Caco-2 (cell line): ENCODE results near the gene FLACC1. TPM values are rescaled to one million over a fixed set of nuclear protein-coding genes. Genes with fewer than 3 reads are reported as not detected.

ENCODE experiments used
- BruUV-seq: library from RNA; stranded (reverse); fragments of 400-500 nt; replicated peaks from 2 replicates; lab custom pipeline; 2021; lab: Mats Ljungman, UMichigan
- CTCF ChIA-PET: fragments of 300-600 bp; sonication (Branson Sonifier 250); formaldehyde crosslinking; loops from one replicate; lab custom pipeline; 2022; ENCODE audit warnings: antibody characterized with exemption; lab: Charles Lee
- POLR2A ChIA-PET: fragments of 300-600 bp; sonication (Branson Sonifier 250); formaldehyde crosslinking; loops from one replicate; lab custom pipeline; 2022; ENCODE audit warnings: antibody characterized with exemption; lab: Charles Lee
- DNase-seq, 2 experiments: peaks; one replicate each; pipeline versions ENCODE4 v3.0.0 to v3.0.0-alpha.2; 2020 to 2022
- H3K27me3 ChIP-seq: replicated peaks from 2 replicates; pipeline ENCODE4 v1.6.0; 2011; ENCODE audit warnings: low read length; ENCODE audit not compliant: control insufficient read depth, insufficient read depth
- H3K36me3 ChIP-seq: 2 replicates; pipeline ENCODE4 v1.5.1; 2011; ENCODE audit warnings: low read length; ENCODE audit not compliant: control insufficient read depth, insufficient read depth
- H3K4me1 ChIP-seq: fragments of 250-450 bp; sonication (Bioruptor Pico); 2 replicates; pipeline ENCODE4 v1.5.1; 2020; ENCODE audit warnings: mild to moderate bottlenecking
- H3K4me3 ChIP-seq: 2 replicates; pipeline ENCODE4 v1.5.1; 2011; ENCODE audit warnings: low read depth, mild to moderate bottlenecking, control low read depth, low read length
- H3K9me3 ChIP-seq: fragments of 250-450 bp; sonication (Bioruptor Pico); 2 replicates; pipeline ENCODE4 v1.5.1; 2020; ENCODE audit warnings: mild to moderate bottlenecking, moderate library complexity
- H3K27ac Mint-ChIP-seq: one replicate; pipeline ENCODE4 v1.8.0; 2022; ENCODE audit warnings: mixed read lengths; ENCODE audit not compliant: unreplicated experiment
- H3K27me3 Mint-ChIP-seq: one replicate; pipeline ENCODE4 v1.8.0; 2022; ENCODE audit warnings: mixed read lengths; ENCODE audit not compliant: insufficient read depth, unreplicated experiment
- H3K36me3 Mint-ChIP-seq: one replicate; pipeline ENCODE4 v1.8.0; 2022; ENCODE audit warnings: mild to moderate bottlenecking, mixed read lengths; ENCODE audit not compliant: insufficient read depth, unreplicated experiment
- H3K4me1 Mint-ChIP-seq: one replicate; pipeline ENCODE4 v1.8.0; 2022; ENCODE audit warnings: low read depth, mixed read lengths; ENCODE audit not compliant: unreplicated experiment
- H3K4me3 Mint-ChIP-seq: one replicate; pipeline ENCODE4 v1.8.0; 2022; ENCODE audit warnings: mild to moderate bottlenecking, moderate library complexity, mixed read lengths; ENCODE audit not compliant: unreplicated experiment
- H3K9me3 Mint-ChIP-seq: one replicate; pipeline ENCODE4 v1.8.0; 2022; ENCODE audit warnings: mixed read lengths; ENCODE audit not compliant: unreplicated experiment
- intact Hi-C: fragments of 100-400 bp; cut with micrococcal nuclease; formaldehyde crosslinking; loops from one replicate; pipeline ENCODE4 v1.10.0; 2022; ENCODE audit not compliant: unreplicated experiment
- total RNA-seq: library from RNA; stranded (reverse); gene quantifications from 2 replicates; pipeline ENCODE4 v1.2.3, GENCODE V29; 2022
- TF ChIP-seq, protein P1 (sequence below), 2 experiments: fragments of 200-600 bp in 1 of 2; IDR thresholded peaks; 1 replicate in 1 of 2; 2 replicates in 1 of 2; pipeline versions ENCODE4 v1.5.1 to v1.8.0; 2011 to 2022; ENCODE audit warnings: antibody characterized with exemption in 1 of 2, control low read depth in 1 of 2, inconsistent platforms in 1 of 2, low read depth in 1 of 2, low read length in 1 of 2, mild to moderate bottlenecking in 1 of 2, moderate library complexity in 1 of 2; ENCODE audit not compliant: insufficient read depth in 1 of 2, severe bottlenecking in 1 of 2, unreplicated experiment in 1 of 2

The FLACC1 gene
- total RNA-seq, 1 experiment from 2014 or later: 0.86 TPM

DNA sequence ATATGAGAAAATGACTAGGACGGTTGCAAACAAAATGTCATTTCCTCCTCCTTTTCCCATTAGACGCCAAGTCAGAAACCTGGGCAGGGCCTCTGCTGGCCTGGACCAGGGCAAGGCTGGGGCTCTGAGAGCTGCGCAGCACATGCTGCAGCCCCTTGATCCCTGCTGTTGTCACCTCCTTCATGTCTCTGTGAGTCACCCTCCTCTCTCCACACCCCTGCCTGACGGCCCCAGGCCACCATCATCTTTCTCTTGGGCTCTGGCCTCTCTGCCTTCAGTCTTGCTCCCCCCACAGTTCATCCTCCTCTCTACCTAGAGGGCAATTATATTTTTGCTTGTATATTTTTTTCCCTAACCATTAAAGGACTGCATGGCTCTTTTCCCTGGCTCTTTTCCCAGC, 10.0 kb downstream of the FLACC1 start:
- ChIA-PET POLR2A (no interaction called here), CTCF (no interaction called here)
- BruUV-seq: no TSS peak
- H3K27me3 Mint-ChIP-seq: no peaks in the 10 kb centered on the region
- H3K4me3 Mint-ChIP-seq: no peak overlapping the region
- H3K4me1 ChIP-seq: no peaks in the 10 kb centered on the region
- intact Hi-C loops: no loop called here
- H3K4me3 ChIP-seq: no peak overlapping the region
- TF ChIP-seq, protein P1, sequence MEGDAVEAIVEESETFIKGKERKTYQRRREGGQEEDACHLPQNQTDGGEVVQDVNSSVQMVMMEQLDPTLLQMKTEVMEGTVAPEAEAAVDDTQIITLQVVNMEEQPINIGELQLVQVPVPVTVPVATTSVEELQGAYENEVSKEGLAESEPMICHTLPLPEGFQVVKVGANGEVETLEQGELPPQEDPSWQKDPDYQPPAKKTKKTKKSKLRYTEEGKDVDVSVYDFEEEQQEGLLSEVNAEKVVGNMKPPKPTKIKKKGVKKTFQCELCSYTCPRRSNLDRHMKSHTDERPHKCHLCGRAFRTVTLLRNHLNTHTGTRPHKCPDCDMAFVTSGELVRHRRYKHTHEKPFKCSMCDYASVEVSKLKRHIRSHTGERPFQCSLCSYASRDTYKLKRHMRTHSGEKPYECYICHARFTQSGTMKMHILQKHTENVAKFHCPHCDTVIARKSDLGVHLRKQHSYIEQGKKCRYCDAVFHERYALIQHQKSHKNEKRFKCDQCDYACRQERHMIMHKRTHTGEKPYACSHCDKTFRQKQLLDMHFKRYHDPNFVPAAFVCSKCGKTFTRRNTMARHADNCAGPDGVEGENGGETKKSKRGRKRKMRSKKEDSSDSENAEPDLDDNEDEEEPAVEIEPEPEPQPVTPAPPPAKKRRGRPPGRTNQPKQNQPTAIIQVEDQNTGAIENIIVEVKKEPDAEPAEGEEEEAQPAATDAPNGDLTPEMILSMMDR (IDR thresholded peaks at IDR 0.05; ENCODE audit: insufficient read depth in 1 of 2, low read depth in 1 of 2, low read length in 1 of 2, severe bottlenecking in 1 of 2, unreplicated experiment in 1 of 2): no peak
- no peak for DNase-seq
- H3K27ac Mint-ChIP-seq: no peak overlapping the region
- no peaks in the 10 kb centered on the region for H3K27me3 ChIP-seq
- no peaks in the 10 kb centered on the region for H3K36me3 Mint-ChIP-seq
- H3K4me1 Mint-ChIP-seq: peaks cover 7% of the 10 kb centered on the region
- H3K9me3 ChIP-seq: no peaks in the 10 kb centered on the region
- no peaks in the 10 kb centered on the region for H3K9me3 Mint-ChIP-seq
- no peaks in the 10 kb centered on the region for H3K36me3 ChIP-seq

DNA sequence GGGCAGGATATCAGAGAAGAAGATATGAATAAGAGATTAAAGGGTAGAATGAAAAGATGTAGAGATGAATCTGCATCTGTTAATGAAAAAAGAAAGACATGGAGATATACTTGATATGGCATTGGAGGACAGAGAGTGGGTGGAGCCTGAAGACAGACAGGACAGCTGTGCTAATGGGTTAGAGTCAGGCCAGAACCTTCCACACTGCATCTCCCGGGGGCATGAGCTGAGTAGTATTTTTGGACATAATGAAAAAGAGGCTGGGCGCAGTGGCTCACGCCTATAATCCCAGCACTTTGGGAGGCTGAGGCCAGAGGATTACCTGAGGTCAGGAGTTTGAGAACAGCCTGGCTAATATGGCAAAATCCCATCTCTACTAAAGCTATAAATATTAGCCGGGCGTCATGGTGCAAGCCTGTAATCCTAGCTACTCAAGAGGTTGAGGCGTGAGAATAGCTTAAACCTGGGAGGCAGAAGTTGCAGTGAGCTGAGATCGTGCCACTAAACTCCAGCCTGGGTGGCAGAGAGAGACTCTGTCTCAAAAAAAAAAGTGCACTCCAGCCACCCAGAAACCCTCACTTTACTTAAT, 11.4 kb downstream of the FLACC1 start:
- no peaks in the 10 kb centered on the region for H3K36me3 Mint-ChIP-seq
- no peaks in the 10 kb centered on the region for H3K9me3 Mint-ChIP-seq
- peaks cover 7% of the 10 kb centered on the region for H3K4me1 Mint-ChIP-seq
- no peaks in the 10 kb centered on the region for H3K9me3 ChIP-seq
- no peaks in the 10 kb centered on the region for H3K27me3 ChIP-seq
- H3K36me3 ChIP-seq: no peaks in the 10 kb centered on the region
- no peak overlapping the region for H3K4me3 ChIP-seq
- intact Hi-C loops: no loop called here
- H3K4me3 Mint-ChIP-seq: no peak overlapping the region
- BruUV-seq: no TSS peak
- no peak for DNase-seq
- H3K27ac Mint-ChIP-seq: no peak overlapping the region
- TF ChIP-seq, protein P1 (IDR thresholded peaks at IDR 0.05; ENCODE audit: insufficient read depth in 1 of 2, low read depth in 1 of 2, low read length in 1 of 2, severe bottlenecking in 1 of 2, unreplicated experiment in 1 of 2): no peak
- ChIA-PET POLR2A (interaction anchor here (0.6 kb wide), 1 partner anchor 86 kb away, joined by 5 read pairs; no protein-coding TSS in a partner anchor), CTCF (interaction anchor here (1.0 kb wide), 1 partner anchor 18 kb away, joined by 5 read pairs; no protein-coding TSS in a partner anchor)
- no peaks in the 10 kb centered on the region for H3K27me3 Mint-ChIP-seq
- H3K4me1 ChIP-seq: no peaks in the 10 kb centered on the region

DNA sequence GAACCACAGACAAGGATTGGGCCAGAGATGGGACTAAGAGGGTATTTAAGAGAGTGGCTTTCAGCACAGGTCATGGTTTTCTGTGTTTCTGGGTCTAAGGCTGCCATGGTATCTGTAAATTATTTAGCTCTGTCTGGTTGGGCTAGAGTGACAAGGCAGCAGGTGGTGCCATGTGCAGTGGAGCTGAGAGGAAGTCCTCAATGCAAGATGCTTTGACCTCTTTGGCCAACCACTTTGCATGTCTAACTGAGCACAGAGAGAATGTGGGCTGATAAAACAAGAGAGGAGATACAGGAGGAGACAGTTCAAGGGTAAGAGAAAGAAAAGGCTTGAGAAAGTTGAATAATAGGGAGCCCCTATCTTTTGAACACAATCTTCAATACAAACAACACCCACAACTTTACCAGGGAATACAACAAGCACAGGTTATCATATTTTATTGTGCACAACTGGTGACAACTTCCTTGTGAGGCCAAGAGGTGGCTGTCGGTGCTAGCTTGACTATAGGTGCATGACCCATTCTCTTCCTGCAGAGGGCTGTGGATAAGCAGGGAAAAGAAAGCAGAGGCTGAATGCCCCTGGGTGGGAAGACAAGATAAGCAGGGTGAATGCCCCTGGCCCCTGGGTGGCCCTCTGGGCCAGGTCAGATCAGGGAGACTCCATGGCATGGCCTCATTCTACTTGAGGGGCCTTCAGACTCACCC, 12.3 kb downstream of the FLACC1 start:
- CTCF ChIA-PET: interaction anchor here (1.0 kb wide), 1 partner anchor 19 kb away, joined by 5 read pairs; no protein-coding TSS in a partner anchor

More for the DNA sequence above, 12.3 kb downstream of the FLACC1 start:
- Mint-ChIP-seq H3K36me3 (no peaks in the 10 kb centered on the region), H3K4me1 (peaks cover 7% of the 10 kb centered on the region), H3K9me3 (no peaks in the 10 kb centered on the region), H3K27me3 (peaks cover 2% of the 10 kb centered on the region), H3K27ac (no peak overlapping the region), H3K4me3 (no peak overlapping the region)
- no peak overlapping the region for H3K4me3 ChIP-seq
- POLR2A ChIA-PET: no interaction called here
- no peaks in the 10 kb centered on the region for H3K27me3 ChIP-seq
- TF ChIP-seq, protein P1 (IDR thresholded peaks at IDR 0.05; ENCODE audit: insufficient read depth in 1 of 2, low read depth in 1 of 2, low read length in 1 of 2, severe bottlenecking in 1 of 2, unreplicated experiment in 1 of 2): peak; percentile 36 to 58
- H3K36me3 ChIP-seq: no peaks in the 10 kb centered on the region
- H3K9me3 ChIP-seq: no peaks in the 10 kb centered on the region
- BruUV-seq: no TSS peak
- DNase-seq: peak in 1 of 2 experiments; percentile 43
- intact Hi-C loops: no loop called here
- no peaks in the 10 kb centered on the region for H3K4me1 ChIP-seq
